ENCODE results near the gene VPS26B.
"Not testable (repeated sequence)": the region's sequence is repeated elsewhere in the genome, so short reads cannot be mapped to it uniquely, and the experiment has no call there.

The VPS26B gene

DNA sequence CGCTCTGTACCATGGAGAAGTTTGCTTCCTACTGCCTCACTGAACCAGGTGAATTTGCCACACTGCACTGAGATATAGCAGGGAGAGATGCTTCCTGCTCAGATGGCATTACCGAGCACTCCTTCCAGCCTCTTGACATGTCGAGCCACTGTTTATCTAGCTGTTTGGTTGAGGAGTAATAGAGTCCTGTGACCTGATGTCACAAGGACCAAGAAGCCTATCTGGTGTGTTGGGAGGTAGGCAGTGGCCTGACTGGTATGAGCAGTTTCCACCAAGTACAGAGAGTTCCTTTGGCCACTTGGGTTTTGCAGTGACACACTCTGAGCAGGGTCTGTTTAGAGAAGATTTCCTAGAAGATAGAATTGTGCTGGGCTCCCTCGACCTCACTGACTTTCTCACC lies 34.1 kb downstream of the VPS26B start:
- no peak for DNase-seq (ENCODE audit: low spot score)

DNA sequence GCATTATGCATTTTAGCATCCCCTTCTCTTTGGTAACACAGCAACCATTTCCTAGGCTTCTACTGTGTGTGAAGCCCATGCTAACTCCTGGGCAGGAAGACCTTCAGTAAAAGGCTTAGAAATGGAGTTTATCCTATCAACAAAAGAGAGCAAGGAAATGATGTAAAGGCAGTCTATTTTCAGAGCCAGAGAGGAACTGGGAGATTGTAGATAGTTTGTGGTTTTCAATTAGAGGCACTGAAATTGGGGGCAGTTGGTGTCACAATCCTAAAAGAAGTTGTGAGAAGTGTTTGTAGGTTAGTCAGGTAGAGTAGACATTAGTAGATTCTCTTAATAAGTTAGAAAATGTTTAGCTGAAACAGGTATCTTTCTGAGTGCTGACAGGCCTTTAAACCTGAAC lies 36.0 kb downstream of the VPS26B start:
- DNase-seq (ENCODE audit: low spot score): no peak

DNA sequence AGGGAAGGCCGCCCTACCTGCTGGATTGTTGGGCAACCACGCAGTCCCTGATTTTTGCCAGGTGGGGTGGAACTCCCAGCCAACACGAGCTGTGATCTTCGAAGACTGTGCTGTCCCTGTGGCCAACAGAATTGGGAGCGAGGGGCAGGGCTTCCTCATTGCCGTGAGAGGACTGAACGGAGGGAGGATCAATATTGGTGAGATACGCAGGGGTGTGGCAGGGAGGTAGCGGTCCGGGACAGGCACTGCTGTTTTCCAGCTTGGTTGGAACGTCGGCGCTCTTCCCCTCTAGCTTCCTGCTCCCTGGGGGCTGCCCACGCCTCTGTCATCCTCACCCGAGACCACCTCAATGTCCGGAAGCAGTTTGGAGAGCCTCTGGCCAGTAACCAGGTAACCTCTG lies 36.5 kb downstream of the VPS26B start:
- DNase-seq (ENCODE audit: low spot score): no peak

DNA sequence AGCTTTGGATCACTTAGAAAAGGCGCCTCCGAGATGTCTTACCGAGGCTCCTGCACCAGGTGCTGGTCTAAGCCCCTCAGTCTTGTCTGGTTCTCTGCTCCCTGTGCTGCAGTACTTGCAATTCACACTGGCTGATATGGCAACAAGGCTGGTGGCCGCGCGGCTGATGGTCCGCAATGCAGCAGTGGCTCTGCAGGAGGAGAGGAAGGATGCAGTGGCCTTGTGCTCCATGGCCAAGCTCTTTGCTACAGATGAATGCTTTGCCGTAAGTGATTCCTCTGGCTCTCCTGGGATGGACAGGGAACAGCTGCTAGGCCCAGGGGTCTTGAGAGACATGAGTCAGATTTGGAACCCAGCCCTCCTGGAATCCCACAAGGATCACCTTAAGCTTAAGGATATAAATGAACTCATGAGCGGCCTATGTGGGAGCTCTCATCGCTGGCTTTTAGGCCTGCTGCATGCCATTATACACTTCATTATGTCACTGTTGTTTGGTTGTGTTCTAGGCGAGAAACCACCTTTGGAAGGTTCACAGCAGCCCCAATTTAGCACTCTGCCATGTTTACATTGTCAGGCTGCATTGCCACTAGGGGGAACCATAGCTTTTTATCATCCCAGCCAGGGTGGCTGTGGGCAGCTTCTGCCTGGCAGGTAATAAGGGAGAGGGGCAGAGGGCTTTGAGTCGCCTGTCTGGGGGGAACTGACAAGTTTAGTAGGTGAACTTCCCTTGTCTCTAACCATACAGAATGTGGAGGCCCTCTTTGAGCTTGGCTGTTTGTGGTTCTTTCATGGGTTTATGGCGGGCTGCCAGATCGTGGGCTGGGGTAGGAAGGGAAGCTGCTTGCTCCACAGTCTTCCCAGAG lies 37.4 kb downstream of the VPS26B start:
- peak; percentile 78 for DNase-seq (ENCODE audit: low spot score)

DNA sequence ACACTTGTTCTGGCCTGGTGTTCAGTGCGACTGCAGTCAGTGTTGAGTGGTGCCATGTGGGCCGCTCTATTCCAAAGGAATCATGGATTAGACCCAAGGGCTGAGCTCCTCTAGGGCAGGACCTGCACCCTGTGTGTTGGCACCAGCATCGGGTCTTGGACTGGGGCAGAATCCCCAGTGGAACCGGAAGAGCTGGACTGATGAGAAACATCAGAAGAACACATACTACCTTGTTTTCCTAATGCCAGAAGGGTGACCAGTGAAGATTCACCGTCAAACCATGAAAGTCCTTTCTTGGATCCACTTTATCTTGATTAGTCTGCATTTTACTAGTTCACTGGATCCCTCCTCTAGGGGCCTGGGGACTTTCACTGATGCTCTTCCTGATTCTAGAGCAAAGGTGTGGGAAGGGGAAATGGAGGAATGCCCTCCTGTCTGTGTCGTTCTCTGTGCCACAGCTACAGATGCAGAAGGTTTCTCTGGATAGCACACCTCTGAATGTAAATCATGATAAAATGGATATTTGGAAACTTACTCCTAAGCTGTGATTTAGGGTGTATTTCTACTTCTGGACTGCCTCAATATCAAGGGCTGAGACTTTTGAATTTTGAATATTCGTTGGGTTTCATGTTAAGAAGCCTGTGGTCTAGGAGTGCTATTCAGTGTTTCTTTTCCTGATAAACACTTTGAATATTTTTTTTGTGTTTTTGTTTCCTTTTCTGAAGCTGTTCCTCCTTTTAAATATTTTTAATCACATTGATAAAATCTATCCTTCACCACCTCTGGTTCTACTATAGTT lies 40.7 kb downstream of the VPS26B start:
- no peak for DNase-seq (ENCODE audit: low spot score)

DNA sequence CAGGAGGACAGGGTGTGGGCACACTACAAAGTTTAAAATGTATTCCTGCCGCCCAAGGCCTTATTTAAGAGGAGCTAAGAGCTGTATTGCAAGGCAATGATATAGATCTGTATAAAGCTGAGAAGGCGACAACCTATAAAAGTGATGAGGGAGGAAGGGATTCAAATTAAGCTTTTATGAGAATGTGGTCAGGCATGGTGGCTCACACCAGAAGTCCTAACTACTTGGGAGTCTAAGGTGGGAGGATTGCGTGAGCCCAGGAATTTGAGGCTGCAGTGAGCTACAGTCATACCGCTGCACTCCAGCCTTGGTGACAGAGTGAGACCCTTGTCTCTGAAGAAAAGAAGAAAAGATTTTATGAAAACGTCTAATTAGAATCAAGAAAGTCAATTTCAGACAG lies 42.0 kb downstream of the VPS26B start:
- no peak for DNase-seq (ENCODE audit: low spot score)

DNA sequence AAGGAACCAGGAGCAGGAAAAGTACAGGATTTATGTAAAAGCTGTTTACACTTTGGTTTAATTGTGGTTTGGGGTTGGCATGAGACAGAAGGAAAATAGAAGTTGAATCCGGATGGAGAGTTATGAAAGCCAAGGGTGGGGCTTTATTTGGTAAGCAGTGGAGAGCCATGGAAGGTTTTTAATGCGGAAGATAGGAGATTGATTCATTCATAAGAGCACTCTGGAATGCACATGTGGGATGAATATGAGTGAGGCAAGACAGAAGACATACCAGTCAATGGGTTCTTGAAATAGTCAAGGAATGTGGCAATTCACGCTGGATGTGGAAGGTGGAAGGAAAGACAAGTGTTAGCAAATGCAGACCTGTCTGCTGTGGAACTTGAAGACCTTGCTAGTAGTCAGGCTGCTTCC lies 42.4 kb downstream of the VPS26B start:
- no peak for DNase-seq (ENCODE audit: low spot score)

DNA sequence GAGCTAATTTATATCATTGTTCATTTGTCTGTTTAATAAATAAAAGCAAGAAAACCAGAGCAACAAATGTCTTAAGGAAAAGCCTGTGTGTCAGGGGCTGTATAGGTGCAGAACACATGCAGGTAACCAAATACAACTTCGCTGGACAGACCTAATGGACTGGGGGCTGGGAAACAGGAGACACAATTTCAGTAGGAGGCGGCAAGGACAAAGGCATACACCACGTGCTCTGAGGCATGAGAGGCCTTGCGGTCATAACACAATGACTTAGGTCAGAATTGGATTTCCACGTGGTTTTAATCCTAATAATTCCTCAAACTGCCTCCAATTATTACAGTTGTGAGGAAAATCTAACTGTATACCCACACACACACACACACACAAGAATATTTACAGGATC lies 43.0 kb downstream of the VPS26B start:
- no peak for DNase-seq (ENCODE audit: low spot score)

DNA sequence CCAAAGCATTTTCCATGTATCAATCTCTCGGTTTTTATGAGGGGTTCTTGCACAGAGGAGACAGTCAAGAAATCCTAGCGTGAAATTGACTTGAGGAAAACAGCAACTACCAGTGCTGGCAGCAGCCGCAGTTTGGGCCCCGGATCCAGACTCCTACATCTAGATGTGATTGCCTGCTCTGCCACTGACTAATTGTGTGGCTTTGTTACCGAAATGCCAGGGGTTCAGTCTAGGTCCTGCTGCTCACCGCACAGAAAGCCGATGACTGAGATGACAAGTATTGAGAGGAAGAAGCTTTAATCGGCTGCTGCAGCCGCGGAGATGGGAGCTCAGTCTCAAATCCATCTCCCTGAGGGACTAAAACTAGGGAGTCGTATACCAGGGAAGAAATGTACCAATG lies 43.5 kb downstream of the VPS26B start:
- no peak for DNase-seq (ENCODE audit: low spot score)

DNA sequence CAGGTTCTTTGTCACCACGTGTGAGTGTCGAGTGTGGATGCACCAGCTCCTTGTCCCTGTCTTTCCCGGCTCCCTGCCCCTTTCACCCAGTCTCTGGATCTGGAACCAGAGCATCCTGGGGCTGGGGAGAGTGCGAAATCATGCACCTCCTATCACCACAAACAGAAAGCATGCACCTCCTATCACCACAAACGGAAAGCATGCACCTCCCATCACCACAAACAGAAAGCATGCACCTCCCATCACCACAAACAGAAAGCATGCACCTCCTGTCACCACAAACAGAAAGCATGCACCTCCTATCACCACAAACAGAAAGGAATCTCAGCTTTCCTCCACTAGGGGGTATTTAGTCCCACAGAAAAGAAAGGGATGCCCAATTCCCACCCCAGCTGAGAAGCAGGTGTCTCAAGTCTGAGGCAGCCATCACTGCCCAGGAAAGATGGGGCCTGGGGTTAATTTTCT lies 45.8 kb downstream of the VPS26B start:
- DNase-seq (ENCODE audit: low spot score): peak; percentile 51

DNA sequence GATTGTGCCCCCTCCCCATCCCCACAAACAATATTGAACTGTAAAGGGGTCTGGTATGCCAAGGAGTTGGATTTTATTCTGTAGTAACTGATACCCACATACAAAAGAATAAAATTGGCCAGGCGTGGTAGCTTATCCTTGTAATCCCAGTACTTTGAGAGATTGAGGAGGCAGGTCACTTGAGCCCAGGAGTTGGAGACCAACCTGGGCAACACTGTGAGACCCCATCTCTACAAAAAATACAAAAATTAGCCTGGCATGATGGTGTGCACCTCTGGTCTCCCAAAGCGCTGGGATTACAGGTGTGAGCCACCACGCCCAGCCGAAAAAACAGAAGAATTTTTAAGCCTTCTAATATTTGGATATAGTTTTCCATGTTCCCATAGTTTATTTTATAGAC lies 47.5 kb downstream of the VPS26B start:
- DNase-seq (ENCODE audit: low spot score): no peak

DNA sequence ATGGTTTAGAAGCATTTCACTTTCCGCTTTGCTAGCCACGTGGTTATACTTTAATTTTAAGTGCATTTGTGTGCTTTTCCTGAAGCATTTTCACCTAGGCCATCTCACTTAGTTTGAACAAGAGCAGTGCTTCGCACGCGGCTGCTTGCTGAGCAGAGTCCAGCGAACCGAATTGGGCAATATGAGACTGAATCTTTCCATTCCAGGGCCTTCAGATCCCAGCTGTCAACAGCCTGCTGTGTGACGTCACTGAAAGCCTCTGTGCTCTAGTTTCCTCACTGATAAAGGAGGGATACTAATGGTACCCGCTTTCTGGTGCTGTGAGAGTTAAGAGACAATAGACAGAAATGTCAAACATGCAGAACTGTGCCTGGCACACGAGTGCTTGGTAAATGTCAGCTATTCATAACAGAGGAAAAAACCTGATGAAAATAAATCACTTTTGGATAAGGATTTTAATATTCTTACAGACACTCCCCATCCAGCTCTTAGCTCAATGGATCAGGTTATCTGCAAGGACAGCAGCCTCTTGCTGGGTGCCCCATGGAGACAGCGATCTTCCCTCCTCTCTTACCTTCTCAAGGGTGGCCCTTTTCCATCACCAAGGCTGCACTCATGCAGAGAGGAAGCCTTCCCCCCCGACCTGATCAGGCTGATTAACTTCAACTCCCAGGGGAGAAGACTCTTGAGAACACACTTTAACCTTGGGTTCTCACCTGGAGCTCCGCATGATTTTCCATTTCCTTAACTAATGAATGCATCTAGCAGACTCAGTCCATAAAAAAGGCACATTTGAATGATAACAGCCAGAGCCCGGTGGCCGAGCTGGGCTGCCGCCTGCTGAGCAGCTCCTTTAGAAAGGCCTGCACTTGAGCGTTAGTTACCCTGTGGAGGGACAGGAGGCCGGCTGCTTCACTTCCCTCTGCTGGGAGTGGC lies 48.2 kb downstream of the VPS26B start:
- DNase-seq (ENCODE audit: low spot score): no peak

DNA sequence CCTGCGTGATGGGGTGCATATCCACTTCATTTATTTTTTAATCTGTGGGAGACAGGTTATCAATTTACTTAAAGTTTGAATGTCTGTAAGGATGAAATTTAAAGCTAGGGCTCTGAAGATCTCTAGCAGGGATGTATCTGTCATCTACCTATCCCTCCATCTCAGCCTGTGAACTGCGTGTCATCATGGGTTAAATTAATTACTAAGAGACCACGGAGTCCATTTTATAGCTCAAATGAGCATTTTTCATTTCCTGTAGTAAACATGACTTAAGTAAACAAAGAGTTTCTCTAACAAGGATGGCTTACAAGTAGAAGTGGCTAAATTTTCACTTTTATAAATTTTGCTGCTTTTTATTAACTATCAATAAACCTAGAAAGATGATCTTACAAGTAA lies 48.8 kb downstream of the VPS26B start:
- DNase-seq (ENCODE audit: low spot score): no peak

DNA sequence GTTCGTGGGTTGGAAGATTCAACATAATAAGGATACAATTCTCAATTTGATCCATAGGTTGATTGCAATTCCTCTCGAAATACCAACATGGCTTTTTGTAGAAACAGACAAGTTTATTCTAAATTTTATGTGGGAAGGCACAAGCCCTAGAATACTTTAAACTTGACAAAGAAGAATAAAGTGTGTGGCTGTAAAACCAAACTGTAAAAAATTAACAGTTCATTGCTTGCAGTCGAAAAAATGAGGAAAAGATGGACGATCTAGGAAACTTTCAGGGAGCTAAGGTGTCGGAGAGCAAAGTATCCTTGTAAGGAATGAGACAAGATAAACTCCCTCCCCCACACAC lies 50.7 kb downstream of the VPS26B start:
- DNase-seq (ENCODE audit: low spot score): no peak

DNA sequence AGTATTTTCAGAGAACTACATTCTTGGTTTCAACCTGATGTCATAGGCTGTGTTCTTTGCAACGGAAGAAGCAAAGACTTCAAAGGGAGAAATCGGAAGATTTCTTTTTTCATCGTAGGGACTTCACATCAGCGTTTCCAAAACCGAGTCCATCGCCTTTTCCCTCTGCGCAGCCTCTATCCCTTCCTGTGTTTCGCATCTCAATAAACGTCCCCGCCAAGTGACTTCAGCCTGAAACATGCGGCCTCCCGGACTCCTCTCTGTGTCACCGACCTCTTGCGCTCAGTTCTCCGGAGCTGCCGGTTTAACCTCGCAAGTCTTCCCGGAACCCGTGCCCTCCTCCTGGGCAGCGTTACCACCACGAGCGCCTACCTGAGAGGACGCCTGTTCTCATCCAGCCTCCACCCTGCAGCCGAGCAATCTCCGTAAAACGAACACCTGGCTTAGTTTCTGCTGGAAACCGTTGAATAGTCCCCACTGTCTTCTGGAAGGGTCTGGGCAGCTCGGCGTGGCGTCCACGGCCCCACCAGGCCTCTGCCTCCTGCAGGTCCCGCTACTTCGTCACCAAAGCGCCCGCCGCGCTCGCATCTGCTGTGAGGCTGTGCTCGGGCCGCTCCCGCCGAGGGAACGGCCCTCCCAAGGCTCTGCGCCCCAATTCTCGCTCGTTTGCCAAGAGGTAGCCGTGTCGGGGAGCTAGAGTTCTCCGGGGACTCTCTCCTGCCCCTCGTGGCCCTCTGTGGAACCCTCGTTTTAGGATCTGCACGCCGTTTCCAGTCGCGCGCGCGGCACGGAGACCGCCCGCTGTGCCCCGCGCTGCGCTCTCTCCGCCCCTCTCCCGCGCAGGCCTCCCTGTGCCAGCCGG lies 51.3 kb downstream of the VPS26B start, which contains the start of gene GLB1L3:
TSS of gene GLB1L3 (plus strand) at position 846 of the 862 bp plus-strand sequence. CDS start 362 bp downstream, outside the sequence.
- DNase-seq (ENCODE audit: low spot score): peak; percentile 79

DNA sequence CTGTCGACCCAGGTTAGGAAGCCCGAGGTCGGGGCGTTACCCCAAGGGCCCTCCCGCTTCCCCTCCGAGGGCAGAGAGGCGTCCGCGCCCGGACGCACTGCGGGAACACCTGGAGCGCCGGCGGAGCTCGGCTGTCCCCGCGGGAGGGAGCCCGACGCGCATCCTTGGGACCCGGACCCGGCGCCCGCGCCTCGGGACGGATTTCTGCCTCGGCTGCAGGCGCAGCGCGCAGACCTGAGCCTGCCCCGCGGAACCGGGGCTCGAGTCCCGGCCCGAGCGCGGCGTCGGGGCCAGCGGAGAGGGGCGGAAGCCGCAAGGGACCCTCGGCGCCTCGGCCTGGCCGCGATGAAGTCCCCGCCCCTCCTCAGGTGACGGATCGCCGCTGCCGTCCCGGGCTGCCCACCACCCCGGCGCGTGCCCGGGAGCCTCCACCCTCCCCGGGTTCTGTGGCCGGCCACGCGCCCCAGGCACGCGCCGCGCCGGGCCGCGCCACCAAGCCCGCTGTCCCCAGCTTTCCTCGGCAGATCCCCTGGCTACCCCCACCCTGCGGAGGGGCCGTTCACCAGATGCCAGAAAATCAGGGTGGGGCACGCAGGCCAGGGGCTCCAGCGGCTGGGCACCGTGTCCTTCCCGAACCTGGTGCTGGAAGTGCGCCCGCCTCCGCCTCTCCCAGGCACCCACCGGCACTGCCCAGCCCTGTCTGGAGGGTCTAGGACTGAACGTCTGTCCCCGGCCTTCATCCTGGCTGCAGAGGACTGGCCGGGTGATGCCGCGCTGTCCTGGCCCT lies 52.1 kb downstream of the VPS26B start:
- peak; percentile 80 for DNase-seq (ENCODE audit: low spot score)

DNA sequence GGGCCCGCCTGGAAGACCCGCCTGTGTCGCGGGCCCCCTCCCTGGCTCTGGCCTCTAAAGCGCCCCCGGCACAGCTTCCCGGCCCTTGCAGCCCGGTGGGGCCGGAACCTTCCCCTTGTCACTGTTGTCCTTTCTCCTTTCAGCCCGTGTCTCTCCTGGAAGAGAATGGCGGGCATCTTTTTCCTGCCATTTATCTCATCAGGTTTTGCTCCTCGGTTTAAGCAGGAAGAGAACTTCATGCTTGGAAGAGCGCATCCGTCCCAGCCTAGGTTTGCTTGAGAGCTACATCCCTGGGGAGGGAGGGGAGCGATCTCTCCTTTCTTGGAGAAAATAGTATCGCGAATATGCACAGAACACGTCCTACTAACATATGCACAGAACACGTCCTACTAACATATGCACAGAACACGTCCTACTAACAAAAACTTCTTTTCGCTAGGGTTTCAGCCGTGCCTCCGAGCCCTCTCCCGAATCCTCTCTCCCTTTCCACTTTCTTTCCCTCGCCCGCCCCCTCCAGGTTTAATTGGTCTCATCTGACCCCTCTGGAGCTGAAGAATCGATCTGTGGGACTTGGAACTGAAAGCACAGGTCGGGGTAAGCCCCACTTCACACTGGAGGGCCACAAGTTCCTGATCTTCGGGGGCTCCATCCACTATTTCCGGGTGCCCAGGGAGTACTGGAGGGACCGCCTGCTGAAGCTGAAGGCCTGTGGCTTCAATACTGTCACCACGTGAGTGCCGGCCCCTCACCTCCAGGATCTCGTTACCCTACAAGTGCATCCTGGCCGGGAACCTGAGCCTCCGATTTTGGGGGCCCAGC lies 52.9 kb downstream of the VPS26B start:
- DNase-seq (ENCODE audit: low spot score): no peak

DNA sequence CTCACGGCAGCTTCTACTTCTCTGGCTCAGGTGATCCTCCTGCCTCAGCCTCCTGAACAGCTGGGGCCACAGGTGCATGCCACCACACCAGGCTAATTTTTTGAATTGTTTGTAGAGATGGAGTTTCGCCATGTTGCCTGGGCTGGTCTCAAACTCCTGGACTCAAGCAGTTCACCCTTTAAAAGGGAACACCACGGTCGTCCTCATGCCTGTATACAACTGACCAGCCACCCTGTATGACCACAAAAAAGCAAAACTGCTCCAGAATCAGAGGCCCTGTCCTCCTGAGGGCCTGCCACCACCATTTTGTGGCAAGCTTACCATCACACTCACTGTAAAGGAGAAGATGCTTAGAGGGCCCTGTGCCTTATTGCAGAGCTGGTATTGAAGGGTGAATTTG lies 53.9 kb downstream of the VPS26B start:
- no peak for DNase-seq (ENCODE audit: low spot score)

DNA sequence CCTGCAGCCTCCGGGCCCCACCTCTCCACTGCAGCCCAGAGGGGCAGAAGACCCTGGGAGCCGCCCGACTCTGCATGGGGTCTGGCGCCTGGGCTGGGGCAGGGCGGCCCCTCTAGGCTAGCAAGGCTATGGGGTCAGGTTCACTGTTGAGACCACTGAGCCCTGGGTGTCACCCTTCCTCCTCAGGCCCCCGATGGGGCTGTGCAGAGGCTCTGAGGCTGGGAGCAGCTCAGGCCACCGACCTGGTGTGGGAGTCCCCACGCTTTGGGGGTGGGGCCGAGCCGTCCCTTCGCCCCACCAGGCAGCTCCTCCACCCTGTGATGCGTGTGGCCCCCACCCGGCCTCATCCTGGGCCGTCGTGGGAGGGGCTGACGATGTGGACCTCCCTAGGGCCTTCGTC lies 57.2 kb downstream of the VPS26B start:
- DNase-seq (ENCODE audit: low spot score): not testable (repeated sequence)

Measured in D341Med (cell line).